HAP-1 (cell line): ENCODE data around the gene FTCD.
"Not testable (repeated sequence)": the region's sequence is repeated elsewhere in the genome, so short reads cannot be mapped to it uniquely, and the experiment has no call there.

Experiments used
- DNase-seq, 2 experiments: peaks; one replicate each; pipeline ENCODE4 v3.0.0-alpha.2; 2016 to 2020; ENCODE audit warnings: low spot score in 2 of 2
- H3K27me3 ChIP-seq: fragments of 250-450 bp; sonication (Bioruptor Pico); 2 replicates; pipeline ENCODE4 v1.5.1; 2020; ENCODE audit warnings: low read depth, mild to moderate bottlenecking, moderate library complexity
- H3K36me3 ChIP-seq: fragments of 250-450 bp; sonication (Bioruptor Pico); replicated peaks from 2 replicates; pipeline ENCODE4 v1.5.1; 2020; ENCODE audit warnings: mild to moderate bottlenecking
- H3K4me1 ChIP-seq: fragments of 250-450 bp; sonication (Bioruptor Pico); 2 replicates; pipeline ENCODE4 v1.5.1; 2020; ENCODE audit warnings: mild to moderate bottlenecking
- H3K4me3 ChIP-seq: fragments of 250-450 bp; sonication (Bioruptor Pico); 2 replicates; pipeline ENCODE4 v1.5.1; 2020; ENCODE audit warnings: mild to moderate bottlenecking, moderate library complexity
- H3K9me3 ChIP-seq: fragments of 250-450 bp; sonication (Bioruptor Pico); 2 replicates; pipeline ENCODE4 v1.5.1; 2020; ENCODE audit warnings: mild to moderate bottlenecking, moderate library complexity
- in situ Hi-C: fragments of 300-500 bp; cut with MboI; formaldehyde crosslinking; loops from 3 replicates; pipeline ENCODE4 v1.14.3; 2020; ENCODE audit warnings: low sequenced_read_pairs, inconsistent platforms, mixed read lengths

The FTCD gene

GRCh38 chr21:46155514-46156377 lies at the start of gene FTCD:
Gene FTCD (minus strand): TSS chr21:46155579. CDS start chr21:46155523, 56 bp downstream.
- Histone ChIP-seq H3K27me3 (no peaks in the 10 kb centered on the region), H3K4me1 (peaks cover 3% of the 10 kb centered on the region)

GRCh38 chr21:46205166-46205565 lies 49.8 kb upstream of the FTCD start:
- Histone ChIP-seq H3K27me3 (no peaks in the 10 kb centered on the region), H3K9me3 (no peaks in the 10 kb centered on the region), H3K4me1 (no peaks in the 10 kb centered on the region), H3K36me3 (peaks cover 55% of the 10 kb centered on the region), H3K4me3 (no peak overlapping the region)
- in situ Hi-C loops, result no loop called here
- DNase-seq, result no peak

More at GRCh38 chr21:46155514-46156377, at the start of gene FTCD:
- Histone ChIP-seq H3K4me3 (no peak within 1 kb of the TSS), H3K36me3 (no peaks in the 10 kb centered on the region), H3K9me3 (no peaks in the 10 kb centered on the region)
- no peak for DNase-seq
- in situ Hi-C loops, result no loop called here

GRCh38 chr21:46203203-46203600 lies 47.8 kb upstream of the FTCD start:
- no peaks in the 10 kb centered on the region for H3K4me1 ChIP-seq
- DNase-seq, result no peak
- H3K27me3 ChIP-seq, result no peaks in the 10 kb centered on the region
- peaks cover 60% of the 10 kb centered on the region for H3K36me3 ChIP-seq
- in situ Hi-C loops, result no loop called here
- H3K9me3 ChIP-seq, result no peaks in the 10 kb centered on the region
- H3K4me3 ChIP-seq, result no peak overlapping the region

- Histone ChIP-seq H3K36me3 (peaks cover 54% of the 10 kb centered on the region), H3K9me3 (no peaks in the 10 kb centered on the region), H3K27me3 (no peaks in the 10 kb centered on the region), H3K4me3 (no peak overlapping the region), H3K4me1 (no peaks in the 10 kb centered on the region)
- no peak for DNase-seq
- in situ Hi-C loops, result no loop called here
These were observed 47.3 kb upstream of the FTCD start for GRCh38 chr21:46202592-46203202.

- in situ Hi-C loops, H3K4me3 ChIP-seq, DNase-seq, H3K4me1 ChIP-seq, H3K9me3 ChIP-seq, H3K27me3 ChIP-seq: not testable (repeated sequence)
- H3K36me3 ChIP-seq, result peaks cover 53% of the 10 kb centered on the region
These were observed 45.8 kb upstream of the FTCD start for GRCh38 chr21:46200877-46201803.

- H3K4me1 ChIP-seq, result no peaks in the 10 kb centered on the region
- H3K4me3 ChIP-seq, result no peak overlapping the region
- H3K27me3 ChIP-seq, result no peaks in the 10 kb centered on the region
- H3K36me3 ChIP-seq, result peaks cover 52% of the 10 kb centered on the region
- DNase-seq, result peak in 1 of 2 experiments; percentile 4
- no peaks in the 10 kb centered on the region for H3K9me3 ChIP-seq
- in situ Hi-C loops, result no loop called here
These were observed 44.3 kb upstream of the FTCD start for GRCh38 chr21:46199436-46200373.

GRCh38 chr21:46196733-46197132 lies 41.4 kb upstream of the FTCD start:
- Histone ChIP-seq H3K27me3 (no peaks in the 10 kb centered on the region), H3K36me3 (peaks cover 47% of the 10 kb centered on the region), H3K4me1 (no peaks in the 10 kb centered on the region), H3K4me3 (no peak overlapping the region), H3K9me3 (no peaks in the 10 kb centered on the region)
- DNase-seq, result peak in 1 of 2 experiments; percentile 3
- in situ Hi-C loops, result no loop called here

- H3K36me3 ChIP-seq, result peaks cover 55% of the 10 kb centered on the region
- H3K9me3 ChIP-seq, result no peaks in the 10 kb centered on the region
- in situ Hi-C loops, result no loop called here
- H3K4me3 ChIP-seq, result no peak overlapping the region
- DNase-seq, result peak in 1 of 2 experiments; percentile 4
- no peaks in the 10 kb centered on the region for H3K4me1 ChIP-seq
- no peaks in the 10 kb centered on the region for H3K27me3 ChIP-seq
These were observed 40.3 kb upstream of the FTCD start for GRCh38 chr21:46195595-46196195.

- Histone ChIP-seq H3K27me3 (no peaks in the 10 kb centered on the region), H3K9me3 (no peaks in the 10 kb centered on the region), H3K36me3 (peaks cover 49% of the 10 kb centered on the region), H3K4me3 (no peak overlapping the region), H3K4me1 (no peaks in the 10 kb centered on the region)
- in situ Hi-C loops, result no loop called here
- DNase-seq, result peak in 1 of 2 experiments; percentile 6
These were observed 39.3 kb upstream of the FTCD start for GRCh38 chr21:46194374-46195334.

- peaks cover 47% of the 10 kb centered on the region for H3K36me3 ChIP-seq
- no peaks in the 10 kb centered on the region for H3K9me3 ChIP-seq
- H3K27me3 ChIP-seq, result no peaks in the 10 kb centered on the region
- H3K4me3 ChIP-seq, result no peak overlapping the region
- in situ Hi-C loops, result no loop called here
- DNase-seq, result peak in 1 of 2 experiments; percentile 0
- H3K4me1 ChIP-seq, result peaks cover 3% of the 10 kb centered on the region
These were observed 38.5 kb upstream of the FTCD start for GRCh38 chr21:46193829-46194373.

- Histone ChIP-seq H3K27me3 (no peaks in the 10 kb centered on the region), H3K36me3 (peaks cover 45% of the 10 kb centered on the region), H3K4me3 (no peak overlapping the region), H3K4me1 (peaks cover 10% of the 10 kb centered on the region), H3K9me3 (no peaks in the 10 kb centered on the region)
- in situ Hi-C loops, result no loop called here
- peak in 1 of 2 experiments; percentile 2 for DNase-seq
These were observed 36.6 kb upstream of the FTCD start for GRCh38 chr21:46191686-46192575.
